Measurements from ENCODE around the gene SEMA6A. TPM values are rescaled to one million over a fixed set of nuclear protein-coding genes. Genes with fewer than 3 reads are reported as not detected.

The SEMA6A gene
- total RNA-seq, 4 donors from 2014 or later: 12.6 to 41.6 (median 15.7) TPM

GRCh38 chr5:116428413-116428812, 146.2 kb downstream of the SEMA6A start:
- no peak for TF ChIP-seq CTCF (IDR thresholded peaks at IDR 0.05; ENCODE audit: low read depth)

GRCh38 chr5:116424951-116425350, 149.7 kb downstream of the SEMA6A start:
- TF ChIP-seq CTCF (IDR thresholded peaks at IDR 0.05; ENCODE audit: low read depth): no peak

- TF ChIP-seq CTCF (IDR thresholded peaks at IDR 0.05; ENCODE audit: low read depth): no peak
These were observed 150.4 kb downstream of the SEMA6A start for GRCh38 chr5:116424258-116424615.

- no peak for TF ChIP-seq CTCF (IDR thresholded peaks at IDR 0.05; ENCODE audit: low read depth)
These were observed 150.9 kb downstream of the SEMA6A start for GRCh38 chr5:116423587-116424257.

- no peak for TF ChIP-seq CTCF (IDR thresholded peaks at IDR 0.05; ENCODE audit: low read depth)
These were observed 151.5 kb downstream of the SEMA6A start for GRCh38 chr5:116423141-116423540.

GRCh38 chr5:116421080-116421629, 153.5 kb downstream of the SEMA6A start:
- TF ChIP-seq CTCF (IDR thresholded peaks at IDR 0.05; ENCODE audit: low read depth): no peak

- no peak for TF ChIP-seq CTCF (IDR thresholded peaks at IDR 0.05; ENCODE audit: low read depth)
These were observed 154.1 kb downstream of the SEMA6A start for GRCh38 chr5:116420540-116420939.

All from subcutaneous adipose tissue (tissue), 4 donors.